Measurements from ENCODE around the gene APBA2. TPM values are rescaled to one million over a fixed set of nuclear protein-coding genes. Genes with fewer than 3 reads are reported as not detected.

APBA2 gene
- total and polyA plus RNA-seq, 10 of the 15 experiments (the other 5 are each of a cell fraction or from before 2014, with no cell fraction given) = 0.06 to 0.26 (median 0.07) TPM; not detected in 7

DNA sequence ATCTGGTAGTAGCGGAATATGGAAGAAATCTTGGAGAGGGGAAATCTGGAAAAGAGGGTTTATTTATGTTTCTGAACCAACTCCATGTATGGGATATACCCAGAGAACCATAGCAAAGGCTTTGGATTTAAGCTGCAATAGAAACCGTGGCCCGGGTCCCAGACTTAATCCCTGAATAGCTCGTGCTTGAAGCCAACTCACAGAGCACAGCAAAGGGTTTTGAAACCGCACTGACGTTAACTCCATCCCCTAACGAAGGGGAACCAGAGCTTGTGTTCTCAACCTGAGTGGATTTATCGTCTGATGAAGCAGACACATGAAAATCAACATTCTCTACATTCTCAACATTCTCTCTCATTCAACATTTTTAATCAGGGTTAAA lies 154.6 kb downstream of the APBA2 start:
- TF ChIP-seq HCFC1 (IDR thresholded peaks at IDR 0.05; ENCODE audit: low read length) (no peak), CREB1 (IDR thresholded peaks at IDR 0.05; ENCODE audit: low read depth) (no peak), ZNF217 (IDR thresholded peaks at IDR 0.05) (no peak), MXI1 (IDR thresholded peaks at IDR 0.05; ENCODE audit: low read depth, low read length) (no peak), POLR2AphosphoS5 (IDR thresholded peaks at IDR 0.05; ENCODE audit: low read length) (no peak), RCOR1 (conservative IDR thresholded peaks at IDR 0.05; ENCODE audit: low read depth, low read length) (no peak), SREBF2 (IDR thresholded peaks at IDR 0.05; ENCODE audit: low read length) (no peak), SIX5 (IDR thresholded peaks at IDR 0.05; ENCODE audit: low read depth, low read length, severe bottlenecking) (no peak), ZNF274 (IDR thresholded peaks at IDR 0.05; ENCODE audit: insufficient read depth, insufficient read length) (no peak), POLR2AphosphoS2 (IDR thresholded peaks at IDR 0.05; ENCODE audit: low read depth, low read length) (no peak), ZNF622 (IDR thresholded peaks at IDR 0.05) (no peak), TAF1 (IDR thresholded peaks at IDR 0.05; ENCODE audit: borderline replicate concordance, low read depth, low read length) (no peak), WRNIP1 (IDR thresholded peaks at IDR 0.05; ENCODE audit: borderline replicate concordance, low read depth, low read length) (no peak), RELA (IDR thresholded peaks at IDR 0.05; ENCODE audit: borderline replicate concordance, partially characterized antibody) (no peak)
- TF ChIP-seq, protein P1, sequence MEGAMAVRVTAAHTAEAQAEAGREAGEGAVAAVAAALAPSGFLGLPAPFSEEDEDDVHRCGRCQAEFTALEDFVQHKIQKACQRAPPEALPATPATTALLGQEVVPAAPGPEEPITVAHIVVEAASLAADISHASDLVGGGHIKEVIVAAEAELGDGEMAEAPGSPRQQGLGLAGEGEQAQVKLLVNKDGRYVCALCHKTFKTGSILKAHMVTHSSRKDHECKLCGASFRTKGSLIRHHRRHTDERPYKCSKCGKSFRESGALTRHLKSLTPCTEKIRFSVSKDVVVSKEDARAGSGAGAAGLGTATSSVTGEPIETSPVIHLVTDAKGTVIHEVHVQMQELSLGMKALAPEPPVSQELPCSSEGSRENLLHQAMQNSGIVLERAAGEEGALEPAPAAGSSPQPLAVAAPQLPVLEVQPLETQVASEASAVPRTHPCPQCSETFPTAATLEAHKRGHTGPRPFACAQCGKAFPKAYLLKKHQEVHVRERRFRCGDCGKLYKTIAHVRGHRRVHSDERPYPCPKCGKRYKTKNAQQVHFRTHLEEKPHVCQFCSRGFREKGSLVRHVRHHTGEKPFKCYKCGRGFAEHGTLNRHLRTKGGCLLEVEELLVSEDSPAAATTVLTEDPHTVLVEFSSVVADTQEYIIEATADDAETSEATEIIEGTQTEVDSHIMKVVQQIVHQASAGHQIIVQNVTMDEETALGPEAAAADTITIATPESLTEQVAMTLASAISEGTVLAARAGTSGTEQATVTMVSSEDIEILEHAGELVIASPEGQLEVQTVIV (IDR thresholded peaks at IDR 0.05; ENCODE audit: borderline replicate concordance, partially characterized antibody) = no peak
- TF ChIP-seq, protein P2, sequence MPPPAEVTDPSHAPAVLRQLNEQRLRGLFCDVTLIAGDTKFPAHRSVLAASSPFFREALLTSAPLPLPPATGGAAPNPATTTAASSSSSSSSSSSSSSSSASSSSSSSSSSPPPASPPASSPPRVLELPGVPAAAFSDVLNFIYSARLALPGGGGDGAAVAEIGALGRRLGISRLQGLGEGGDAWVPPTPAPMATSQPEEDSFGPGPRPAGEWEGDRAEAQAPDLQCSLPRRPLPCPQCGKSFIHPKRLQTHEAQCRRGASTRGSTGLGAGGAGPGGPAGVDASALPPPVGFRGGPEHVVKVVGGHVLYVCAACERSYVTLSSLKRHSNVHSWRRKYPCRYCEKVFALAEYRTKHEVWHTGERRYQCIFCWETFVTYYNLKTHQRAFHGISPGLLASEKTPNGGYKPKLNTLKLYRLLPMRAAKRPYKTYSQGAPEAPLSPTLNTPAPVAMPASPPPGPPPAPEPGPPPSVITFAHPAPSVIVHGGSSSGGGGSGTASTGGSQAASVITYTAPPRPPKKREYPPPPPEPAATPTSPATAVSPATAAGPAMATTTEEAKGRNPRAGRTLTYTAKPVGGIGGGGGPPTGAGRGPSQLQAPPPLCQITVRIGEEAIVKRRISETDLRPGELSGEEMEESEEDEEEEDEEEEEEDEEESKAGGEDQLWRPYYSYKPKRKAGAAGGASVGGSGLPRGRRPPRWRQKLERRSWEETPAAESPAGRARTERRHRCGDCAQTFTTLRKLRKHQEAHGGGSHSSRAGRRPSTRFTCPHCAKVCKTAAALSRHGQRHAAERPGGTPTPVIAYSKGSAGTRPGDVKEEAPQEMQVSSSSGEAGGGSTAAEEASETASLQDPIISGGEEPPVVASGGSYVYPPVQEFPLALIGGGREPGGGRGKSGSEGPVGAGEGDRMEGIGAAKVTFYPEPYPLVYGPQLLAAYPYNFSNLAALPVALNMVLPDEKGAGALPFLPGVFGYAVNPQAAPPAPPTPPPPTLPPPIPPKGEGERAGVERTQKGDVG (CRISPR knock-in tag; IDR thresholded peaks at IDR 0.05) = no peak
- Histone ChIP-seq H3K9ac (ENCODE audit: control insufficient read depth, insufficient read depth, low read length) (no peak overlapping the region), H3K9me3 (replicated peaks; ENCODE audit: control insufficient read depth, insufficient read depth, low read length) (no peaks in the 10 kb centered on the region), H4K20me1 (ENCODE audit: control insufficient read depth, insufficient read depth) (no peaks in the 10 kb centered on the region), H3K4me2 (ENCODE audit: control insufficient read depth, insufficient read depth) (no peak overlapping the region), H2AFZ (ENCODE audit: control insufficient read depth, low read depth, low read length) (no peak overlapping the region), H3K27ac (ENCODE audit: control insufficient read depth, insufficient read depth) (no peak overlapping the region), H3K36me3 (ENCODE audit: control insufficient read depth in 2 of 2, insufficient read depth in 2 of 2, low read length in 1 of 2) (no peaks in the 10 kb centered on the region), H3K4me1 (ENCODE audit: control insufficient read depth, insufficient read depth, low read length) (no peaks in the 10 kb centered on the region; the same call in 1 of the 2 replicates), H3K27me3 (replicated peaks in 1 of 2; ENCODE audit: control insufficient read depth in 2 of 2, insufficient read depth in 2 of 2, low read length in 1 of 2) (no peaks in the 10 kb centered on the region), H3K4me3 (no peak overlapping the region), H3K79me2 (ENCODE audit: control insufficient read depth, insufficient read depth, low read length) (no peaks in the 10 kb centered on the region)
- 11% methylated on average over 8 of the region's 8 CpGs for WGBS (ENCODE audit: insufficient coverage, insufficient replicate concordance, low lambda C conversion rate, missing lambda C conversion rate)
- SMC1A ChIA-PET (ENCODE audit: uncharacterized antibody, unreplicated experiment) = no interaction called here
- ATAC-seq (no peak), DNase-seq (ENCODE audit: low read depth, low spot score) (no peak), FAIRE-seq (no peak)
- intact Hi-C loops (cut with micrococcal nuclease; ENCODE audit: unreplicated experiment) = no loop called here
- no TSS peak for BruUV-seq (replicated peaks)
- RAD21 ChIA-PET (ENCODE audit: unreplicated experiment) = no interaction called here
- in situ Hi-C loops (cut with MboI) = no loop called here
- CTCF ChIA-PET = no interaction called here
- POLR2A ChIA-PET = no interaction called here
